Measurements from ENCODE around the gene SOX10. TPM values are rescaled to one million over a fixed set of nuclear protein-coding genes. Genes with fewer than 3 reads are reported as not detected.
"Not testable (repeated sequence)": the region's sequence is repeated elsewhere in the genome, so short reads cannot be mapped to it uniquely, and the experiment has no call there.

Gene SOX10
- total RNA-seq, 3 donors from 2014 or later, result 0.46 to 21.2 (median 1.7) TPM

DNA sequence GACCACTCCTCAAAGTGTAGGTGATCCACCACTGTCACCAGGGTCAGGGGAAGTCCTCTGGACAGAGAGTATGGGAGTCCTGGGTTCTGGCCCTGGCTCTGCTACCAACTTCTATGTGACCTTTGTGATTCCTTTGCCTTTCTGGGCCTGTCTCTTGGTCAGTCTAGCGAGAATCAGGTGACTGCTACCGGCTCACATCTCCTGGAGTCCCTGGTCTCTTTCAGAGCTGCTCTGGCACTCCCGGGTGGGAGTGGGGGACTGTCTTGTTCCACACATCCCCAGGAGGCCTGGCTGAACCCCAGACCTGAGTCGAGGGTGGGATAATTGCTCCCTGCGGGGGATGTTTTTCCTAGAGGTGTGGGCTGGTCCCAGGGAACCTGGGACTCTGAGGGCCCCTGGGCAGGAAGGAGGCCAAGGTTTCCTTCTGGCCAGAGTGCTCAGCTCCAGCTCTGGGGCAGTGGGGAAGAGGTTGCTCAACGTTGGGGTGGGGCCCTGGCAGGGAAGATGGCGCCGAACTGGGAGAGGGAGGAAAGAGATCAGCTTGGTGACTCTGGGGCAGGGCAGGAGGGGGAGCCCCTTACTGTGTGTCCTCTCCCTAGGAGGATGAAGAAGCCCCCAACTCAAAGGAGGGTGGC lies 2.1 kb downstream of the SOX10 start:
- TF ChIP-seq, protein P1, sequence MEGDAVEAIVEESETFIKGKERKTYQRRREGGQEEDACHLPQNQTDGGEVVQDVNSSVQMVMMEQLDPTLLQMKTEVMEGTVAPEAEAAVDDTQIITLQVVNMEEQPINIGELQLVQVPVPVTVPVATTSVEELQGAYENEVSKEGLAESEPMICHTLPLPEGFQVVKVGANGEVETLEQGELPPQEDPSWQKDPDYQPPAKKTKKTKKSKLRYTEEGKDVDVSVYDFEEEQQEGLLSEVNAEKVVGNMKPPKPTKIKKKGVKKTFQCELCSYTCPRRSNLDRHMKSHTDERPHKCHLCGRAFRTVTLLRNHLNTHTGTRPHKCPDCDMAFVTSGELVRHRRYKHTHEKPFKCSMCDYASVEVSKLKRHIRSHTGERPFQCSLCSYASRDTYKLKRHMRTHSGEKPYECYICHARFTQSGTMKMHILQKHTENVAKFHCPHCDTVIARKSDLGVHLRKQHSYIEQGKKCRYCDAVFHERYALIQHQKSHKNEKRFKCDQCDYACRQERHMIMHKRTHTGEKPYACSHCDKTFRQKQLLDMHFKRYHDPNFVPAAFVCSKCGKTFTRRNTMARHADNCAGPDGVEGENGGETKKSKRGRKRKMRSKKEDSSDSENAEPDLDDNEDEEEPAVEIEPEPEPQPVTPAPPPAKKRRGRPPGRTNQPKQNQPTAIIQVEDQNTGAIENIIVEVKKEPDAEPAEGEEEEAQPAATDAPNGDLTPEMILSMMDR (IDR thresholded peaks at IDR 0.05), result no peak
- Histone ChIP-seq H3K4me3 (no peak overlapping the region), H3K9me3 (no peaks in the 10 kb centered on the region), H3K36me3 (ENCODE audit: low read depth) (no peaks in the 10 kb centered on the region), H3K4me1 (ENCODE audit: low read depth) (peaks cover 2% of the 10 kb centered on the region)
- intact Hi-C loops (cut with DNase I, micrococcal nuclease), result no loop called here
- DNase-seq (no peak), ATAC-seq (no peak)

GRCh38 chr22:37981282-37982011 lies 2.9 kb downstream of the SOX10 start:
- Histone ChIP-seq H3K4me3 (no peak overlapping the region), H3K9me3 (no peaks in the 10 kb centered on the region), H3K4me1 (ENCODE audit: low read depth) (peaks cover 2% of the 10 kb centered on the region), H3K36me3 (ENCODE audit: low read depth) (no peaks in the 10 kb centered on the region)
- TF ChIP-seq, protein P1 (IDR thresholded peaks at IDR 0.05), result no peak
- intact Hi-C loops (cut with DNase I, micrococcal nuclease), result no loop called here
- ATAC-seq (peak; percentile 88), DNase-seq (peak in 2 of 3 donors; percentile 49 to 57)

DNA sequence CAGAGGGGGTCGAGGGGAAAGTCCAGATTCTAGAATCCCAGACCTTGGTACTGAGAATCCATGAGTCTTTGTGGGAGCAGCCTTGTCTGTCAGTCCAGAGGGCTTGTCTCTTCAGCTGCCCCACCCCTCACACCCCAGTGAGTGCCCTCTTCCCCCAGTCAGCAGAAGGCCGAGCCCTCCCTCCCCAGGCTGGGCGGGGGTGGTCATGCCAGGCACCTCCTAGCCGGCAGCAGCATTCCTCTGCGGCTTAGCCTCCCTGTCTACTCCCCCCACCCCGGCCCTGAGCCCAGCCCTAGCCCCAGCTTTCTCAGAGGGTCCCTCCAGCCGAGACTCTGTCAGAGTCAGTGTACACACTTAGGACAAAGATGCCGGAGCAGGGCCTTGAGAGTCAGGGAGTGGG lies 4.6 kb downstream of the SOX10 start:
- ATAC-seq, result no peak
- intact Hi-C loops (cut with DNase I, micrococcal nuclease), result no loop called here
- H3K9me3 ChIP-seq, result no peaks in the 10 kb centered on the region
- no peak overlapping the region for H3K4me3 ChIP-seq
- DNase-seq, result no peak
- TF ChIP-seq, protein P1 (IDR thresholded peaks at IDR 0.05), result no peak
- peaks cover 2% of the 10 kb centered on the region for H3K4me1 ChIP-seq (ENCODE audit: low read depth)
- no peaks in the 10 kb centered on the region for H3K36me3 ChIP-seq (ENCODE audit: low read depth)

- no peak for DNase-seq
- TF ChIP-seq, protein P1 (IDR thresholded peaks at IDR 0.05), result no peak
- no peaks in the 10 kb centered on the region for H3K4me1 ChIP-seq (ENCODE audit: low read depth)
- no peak for ATAC-seq
- H3K36me3 ChIP-seq (ENCODE audit: low read depth), result no peaks in the 10 kb centered on the region
- no peaks in the 10 kb centered on the region for H3K9me3 ChIP-seq
- intact Hi-C loops (cut with DNase I, micrococcal nuclease), result no loop called here
- no peak overlapping the region for H3K4me3 ChIP-seq
These were observed 7.8 kb downstream of the SOX10 start for GRCh38 chr22:37976547-37976946.

- H3K4me1 ChIP-seq (ENCODE audit: low read depth); H3K36me3 ChIP-seq (ENCODE audit: low read depth); intact Hi-C loops (cut with DNase I, micrococcal nuclease); H3K4me3 ChIP-seq; H3K9me3 ChIP-seq; DNase-seq; ATAC-seq: not testable (repeated sequence)
These were observed 8.3 kb downstream of the SOX10 start for GRCh38 chr22:37976022-37976421.

- TF ChIP-seq, protein P1 (IDR thresholded peaks at IDR 0.05), result no peak
- intact Hi-C loops (cut with DNase I, micrococcal nuclease), result no loop called here
- ATAC-seq (no peak), DNase-seq (no peak)
- H3K36me3 ChIP-seq (ENCODE audit: low read depth), result no peaks in the 10 kb centered on the region
- no peaks in the 10 kb centered on the region for H3K9me3 ChIP-seq
- no peaks in the 10 kb centered on the region for H3K4me1 ChIP-seq (ENCODE audit: low read depth)
- H3K4me3 ChIP-seq, result no peak overlapping the region
These were observed 9.2 kb downstream of the SOX10 start for GRCh38 chr22:37975153-37975552.
